Suprapubic skin (tissue), 4 donors: Measurements from ENCODE around the gene FANCE.

Experiments
- CTCF ChIP-seq, 2 donors: fragments of 200-600 bp in 1 of 2; fragments of 450-650 bp in 1 of 2; sonication (generic) in 1 of 2; IDR thresholded peaks; one replicate each; pipeline ENCODE4 v1.5.1; 2016 to 2019; ENCODE audit warnings: antibody characterized with exemption in 2 of 2, mild to moderate bottlenecking in 1 of 2, moderate library complexity in 1 of 2
- EP300 ChIP-seq: sonication (generic); formaldehyde crosslinking; IDR thresholded peaks from one replicate; pipeline ENCODE4 v1.6.1; 2017; ENCODE audit warnings: antibody characterized with exemption
- POLR2A ChIP-seq, 2 donors: fragments of 450-650 bp; IDR thresholded peaks; one replicate each; pipeline ENCODE4 v1.6.1; 2017; ENCODE audit warnings: antibody characterized with exemption in 2 of 2, mild to moderate bottlenecking in 2 of 2, moderate library complexity in 2 of 2
- POLR2AphosphoS5 ChIP-seq, 3 donors: sonication (generic); formaldehyde crosslinking; IDR thresholded peaks; one replicate each; pipeline ENCODE4 v1.6.1; 2017; ENCODE audit warnings: antibody characterized with exemption in 3 of 3

GRCh38 chr6:35449287-35449881, 2.8 kb upstream of the FANCE start:
- no peak for TF ChIP-seq POLR2A (IDR thresholded peaks at IDR 0.05)
- peak; percentile 54 to 64 for TF ChIP-seq CTCF (IDR thresholded peaks at IDR 0.05)
- no peak for TF ChIP-seq POLR2AphosphoS5 (IDR thresholded peaks at IDR 0.05)
- no peak for TF ChIP-seq EP300
